ENCODE measurements around the gene FAM184A.

FAM184A gene

GRCh38 chr6:119113961-119114360 lies 35.5 kb upstream of the FAM184A start:
- in situ Hi-C loops (cut with HindIII; ENCODE audit: low pct_ligation_motif_present, low sequenced_read_pairs): no loop called here
- no peak overlapping the region for H3K4me3 ChIP-seq (ENCODE audit: low read depth, low read length)
- no peak for TF ChIP-seq CTCF (IDR thresholded peaks at IDR 0.05; ENCODE audit: low read depth, low read length, missing control alignments)
- no peak overlapping the region for H3K27ac ChIP-seq
- no peaks in the 10 kb centered on the region for H3K36me3 ChIP-seq (replicated peaks)
- no peak for DNase-seq
- no peaks in the 10 kb centered on the region for H3K27me3 ChIP-seq (replicated peaks)

- Histone ChIP-seq H3K4me3 (ENCODE audit: low read depth, low read length) (no peak overlapping the region), H3K36me3 (replicated peaks) (no peaks in the 10 kb centered on the region), H3K27ac (no peak overlapping the region), H3K27me3 (replicated peaks) (no peaks in the 10 kb centered on the region)
- no peak for DNase-seq
- in situ Hi-C loops (cut with HindIII; ENCODE audit: low pct_ligation_motif_present, low sequenced_read_pairs): no loop called here
- TF ChIP-seq CTCF (IDR thresholded peaks at IDR 0.05; ENCODE audit: low read depth, low read length, missing control alignments): no peak
Observed at GRCh38 chr6:119112812-119113530, 34.5 kb upstream of the FAM184A start.

- Histone ChIP-seq H3K36me3 (replicated peaks) (no peaks in the 10 kb centered on the region), H3K27me3 (replicated peaks) (no peaks in the 10 kb centered on the region), H3K27ac (no peak overlapping the region), H3K4me3 (ENCODE audit: low read depth, low read length) (no peak overlapping the region)
- peak; percentile 48 for DNase-seq
- TF ChIP-seq CTCF (IDR thresholded peaks at IDR 0.05; ENCODE audit: low read depth, low read length, missing control alignments): peak; percentile 62
- in situ Hi-C loops (cut with HindIII; ENCODE audit: low pct_ligation_motif_present, low sequenced_read_pairs): no loop called here
Observed at GRCh38 chr6:119110601-119111548, 32.4 kb upstream of the FAM184A start.

GRCh38 chr6:119109654-119110325 lies 31.3 kb upstream of the FAM184A start:
- in situ Hi-C loops (cut with HindIII; ENCODE audit: low pct_ligation_motif_present, low sequenced_read_pairs): no loop called here
- H3K36me3 ChIP-seq (replicated peaks): no peaks in the 10 kb centered on the region
- H3K27ac ChIP-seq: no peak overlapping the region
- H3K4me3 ChIP-seq (ENCODE audit: low read depth, low read length): no peak overlapping the region
- DNase-seq: no peak
- TF ChIP-seq CTCF (IDR thresholded peaks at IDR 0.05; ENCODE audit: low read depth, low read length, missing control alignments): no peak
- H3K27me3 ChIP-seq (replicated peaks): no peaks in the 10 kb centered on the region

- Histone ChIP-seq H3K36me3 (replicated peaks) (no peaks in the 10 kb centered on the region), H3K4me3 (ENCODE audit: low read depth, low read length) (no peak overlapping the region), H3K27me3 (replicated peaks) (no peaks in the 10 kb centered on the region), H3K27ac (no peak overlapping the region)
- in situ Hi-C loops (cut with HindIII; ENCODE audit: low pct_ligation_motif_present, low sequenced_read_pairs): no loop called here
- no peak for TF ChIP-seq CTCF (IDR thresholded peaks at IDR 0.05; ENCODE audit: low read depth, low read length, missing control alignments)
- DNase-seq: no peak
Observed at GRCh38 chr6:119108076-119108475, 29.6 kb upstream of the FAM184A start.
